Upper lobe of left lung (tissue), 4 donors: Measurements from ENCODE around the gene LRRC23.

Source experiments
- CTCF ChIP-seq, 6 experiments: fragments of 450-650 bp in 4 of 6; fragments of 200-600 bp in 2 of 6; sonication (generic) in 2 of 6; IDR thresholded peaks; one replicate each; pipeline ENCODE4 v1.5.1; 2016 to 2019; ENCODE audit warnings: antibody characterized with exemption in 6 of 6
- EP300 ChIP-seq, 4 donors: sonication (generic); formaldehyde crosslinking; IDR thresholded peaks; one replicate each; pipeline ENCODE4 v1.5.1; 2017; ENCODE audit warnings: antibody characterized with exemption in 4 of 4, control low read depth in 2 of 4
- POLR2A ChIP-seq, 4 donors: fragments of 450-650 bp; IDR thresholded peaks; one replicate each; pipeline ENCODE4 v1.5.1; 2016 to 2017; ENCODE audit warnings: antibody characterized with exemption in 4 of 4, mild to moderate bottlenecking in 2 of 4
- POLR2AphosphoS5 ChIP-seq, 2 donors: sonication (generic); formaldehyde crosslinking; IDR thresholded peaks; one replicate each; pipeline ENCODE4 v1.5.1; 2017; ENCODE audit warnings: antibody characterized with exemption in 2 of 2

- TF ChIP-seq EP300 (IDR thresholded peaks at IDR 0.05) = no peak
- TF ChIP-seq CTCF (IDR thresholded peaks at IDR 0.05) = no peak
- no peak for TF ChIP-seq POLR2A (IDR thresholded peaks at IDR 0.05)
- no peak for TF ChIP-seq POLR2AphosphoS5 (IDR thresholded peaks at IDR 0.05)
Measured at GRCh38 chr12:6921539-6921938, 16.9 kb downstream of the LRRC23 start.
